ENCODE results near the gene HOXB3.

HOXB3 gene

GRCh38 chr17:48597778-48598631 lies 8.0 kb upstream of the HOXB3 start:
- peak overlapping the region; percentile 45; the same call in 1 of the 2 replicates for H3K27ac ChIP-seq
- no peak for TF ChIP-seq CTCF (conservative IDR thresholded peaks at IDR 0.05)

DNA sequence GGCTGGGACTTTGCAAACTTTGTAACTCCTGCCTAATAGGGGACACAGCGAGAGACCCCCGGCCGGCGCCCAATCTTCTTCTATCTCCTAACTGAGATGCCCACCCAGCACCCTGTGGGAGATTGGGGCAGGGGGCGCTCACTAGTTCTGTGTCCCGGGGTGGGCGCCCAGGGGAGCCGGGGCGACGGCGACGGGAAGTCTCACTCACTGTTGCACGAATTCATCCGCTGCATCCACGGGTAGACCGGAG lies 7.4 kb upstream of the HOXB3 start:
- H3K27ac ChIP-seq: peak overlapping the region; percentile 45; the same call in 1 of the 2 replicates
- TF ChIP-seq CTCF (conservative IDR thresholded peaks at IDR 0.05): no peak

DNA sequence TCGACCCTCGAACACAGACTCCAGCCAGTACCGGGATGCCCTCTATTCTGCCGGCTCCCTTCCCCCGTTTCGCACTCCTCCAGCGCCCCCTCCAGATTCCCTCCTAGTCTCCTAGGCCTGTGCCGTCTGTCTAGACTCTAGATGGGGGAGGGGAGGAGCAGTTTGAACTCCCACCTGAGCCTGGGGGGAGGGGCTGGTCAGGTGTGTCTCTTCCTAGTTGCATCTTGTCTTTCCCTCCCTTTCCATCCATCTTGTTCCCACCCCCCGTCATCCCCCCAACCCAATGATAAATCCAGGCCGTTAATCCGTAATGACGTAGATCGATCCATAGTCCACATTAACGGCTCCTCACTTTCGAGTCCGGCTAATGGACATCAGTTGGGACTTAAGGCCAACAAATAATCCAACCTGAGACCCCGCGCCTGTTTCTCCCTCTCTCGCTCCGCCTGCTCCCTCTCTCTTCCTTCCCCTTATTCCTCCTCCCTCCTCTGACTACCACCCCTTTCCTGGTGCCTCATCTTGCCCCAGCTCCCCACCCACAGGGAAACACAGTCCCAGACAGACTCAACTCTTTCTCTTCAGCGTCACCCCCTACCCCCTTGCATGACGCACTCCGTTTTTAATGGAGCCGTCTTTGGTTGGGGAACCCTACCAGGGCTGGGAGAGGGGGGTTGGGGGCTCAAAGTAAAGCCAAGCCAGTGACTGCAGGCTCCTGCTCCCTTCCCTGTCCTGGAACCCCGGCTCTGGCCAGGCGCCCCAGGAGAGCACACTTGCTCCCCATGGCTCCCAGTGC lies 6.9 kb upstream of the HOXB3 start:
- TF ChIP-seq CTCF (conservative IDR thresholded peaks at IDR 0.05): no peak
- peak overlapping the region; percentile 45; the same call in 1 of the 2 replicates for H3K27ac ChIP-seq

GRCh38 chr17:48596000-48596734 lies 6.1 kb upstream of the HOXB3 start:
- H3K27ac ChIP-seq: no peak overlapping the region
- TF ChIP-seq CTCF (conservative IDR thresholded peaks at IDR 0.05): no peak

GRCh38 chr17:48595278-48595999 lies 5.4 kb upstream of the HOXB3 start:
- H3K27ac ChIP-seq: no peak overlapping the region

GRCh38 chr17:48594538-48595277 lies 4.7 kb upstream of the HOXB3 start:
- H3K27ac ChIP-seq: no peak overlapping the region
- TF ChIP-seq CTCF (conservative IDR thresholded peaks at IDR 0.05): no peak

More at GRCh38 chr17:48595278-48595999, 5.4 kb upstream of the HOXB3 start:
- TF ChIP-seq CTCF (conservative IDR thresholded peaks at IDR 0.05): no peak

Measured in VCaP (cell line).